ENCODE data around the gene UBAP2L.

Gene UBAP2L

GRCh38 chr1:154220071-154220969 is at the start of gene UBAP2L:
Gene UBAP2L (plus strand): TSS chr1:154220955. CDS start chr1:154225124, 4,169 bp downstream.
- peak; percentile 98 for DNase-seq (ENCODE audit: low read depth, low spot score)
- WGBS (ENCODE audit: insufficient coverage, insufficient read length), result no CpG with 5 or more reads among the region's 73 CpGs
- Histone ChIP-seq H3K27ac (ENCODE audit: low read length) (peak within 1 kb of the TSS; percentile 50), H3K36me3 (ENCODE audit: control insufficient read depth, insufficient read depth, low read length) (peaks cover 6% of the 10 kb centered on the region; the same call in 1 of the 2 replicates), H3K4me1 (ENCODE audit: control insufficient read depth, insufficient read depth, low read length) (no peaks in the 10 kb centered on the region), H3K4me3 (ENCODE audit: low read length) (peak within 1 kb of the TSS; percentile 94), H3K27me3 (ENCODE audit: control insufficient read depth, insufficient read depth, low read length) (no peaks in the 10 kb centered on the region), H3K9me3 (ENCODE audit: control insufficient read depth, insufficient read depth, low read length) (no peaks in the 10 kb centered on the region)

GRCh38 chr1:154171223-154171583 is 49.6 kb upstream of the UBAP2L start:
- Histone ChIP-seq H3K36me3 (ENCODE audit: control insufficient read depth, insufficient read depth, low read length) (peaks cover 48% of the 10 kb centered on the region), H3K9me3 (ENCODE audit: control insufficient read depth, insufficient read depth, low read length) (no peaks in the 10 kb centered on the region), H3K27ac (ENCODE audit: low read length) (no peak overlapping the region), H3K27me3 (ENCODE audit: control insufficient read depth, insufficient read depth, low read length) (no peaks in the 10 kb centered on the region), H3K4me1 (ENCODE audit: control insufficient read depth, insufficient read depth, low read length) (no peaks in the 10 kb centered on the region), H3K4me3 (ENCODE audit: low read length) (no peak overlapping the region)
- DNase-seq (ENCODE audit: low read depth, low spot score), result no peak
- WGBS (ENCODE audit: insufficient coverage, insufficient read length), result no CpG with 5 or more reads among the region's 4 CpGs

GRCh38 chr1:154171880-154172279 is 48.9 kb upstream of the UBAP2L start:
- Histone ChIP-seq H3K27me3 (ENCODE audit: control insufficient read depth, insufficient read depth, low read length) (no peaks in the 10 kb centered on the region), H3K9me3 (ENCODE audit: control insufficient read depth, insufficient read depth, low read length) (no peaks in the 10 kb centered on the region), H3K36me3 (ENCODE audit: control insufficient read depth, insufficient read depth, low read length) (peaks cover 46% of the 10 kb centered on the region), H3K27ac (ENCODE audit: low read length) (no peak overlapping the region), H3K4me1 (ENCODE audit: control insufficient read depth, insufficient read depth, low read length) (no peaks in the 10 kb centered on the region), H3K4me3 (ENCODE audit: low read length) (no peak overlapping the region)
- DNase-seq (ENCODE audit: low read depth, low spot score), result no peak
- WGBS (ENCODE audit: insufficient coverage, insufficient read length), result no CpG with 5 or more reads among the region's 5 CpGs

- DNase-seq (ENCODE audit: low read depth, low spot score), result no peak
These were observed 46.1 kb upstream of the UBAP2L start for GRCh38 chr1:154174654-154175053.

GRCh38 chr1:154176337-154176736 is 44.4 kb upstream of the UBAP2L start:
- Histone ChIP-seq H3K27ac (ENCODE audit: low read length) (no peak overlapping the region), H3K4me3 (ENCODE audit: low read length) (no peak overlapping the region), H3K4me1 (ENCODE audit: control insufficient read depth, insufficient read depth, low read length) (no peaks in the 10 kb centered on the region), H3K27me3 (ENCODE audit: control insufficient read depth, insufficient read depth, low read length) (no peaks in the 10 kb centered on the region), H3K36me3 (ENCODE audit: control insufficient read depth, insufficient read depth, low read length) (peaks cover 24% of the 10 kb centered on the region), H3K9me3 (ENCODE audit: control insufficient read depth, insufficient read depth, low read length) (no peaks in the 10 kb centered on the region)
- DNase-seq (ENCODE audit: low read depth, low spot score), result no peak
- WGBS (ENCODE audit: insufficient coverage, insufficient read length), result no CpG with 5 or more reads among the region's 2 CpGs

More at GRCh38 chr1:154174654-154175053, 46.1 kb upstream of the UBAP2L start:
- Histone ChIP-seq H3K4me3 (ENCODE audit: low read length) (no peak overlapping the region), H3K27me3 (ENCODE audit: control insufficient read depth, insufficient read depth, low read length) (no peaks in the 10 kb centered on the region), H3K4me1 (ENCODE audit: control insufficient read depth, insufficient read depth, low read length) (no peaks in the 10 kb centered on the region), H3K27ac (ENCODE audit: low read length) (no peak overlapping the region), H3K36me3 (ENCODE audit: control insufficient read depth, insufficient read depth, low read length) (peaks cover 33% of the 10 kb centered on the region), H3K9me3 (ENCODE audit: control insufficient read depth, insufficient read depth, low read length) (no peaks in the 10 kb centered on the region)
- WGBS (ENCODE audit: insufficient coverage, insufficient read length), result no CpG with 5 or more reads among the region's 4 CpGs

- H3K36me3 ChIP-seq (ENCODE audit: control insufficient read depth, insufficient read depth, low read length), result peaks cover 7% of the 10 kb centered on the region
- H3K4me3 ChIP-seq (ENCODE audit: low read length), result no peak overlapping the region
- WGBS (ENCODE audit: insufficient coverage, insufficient read length), result no CpG with 5 or more reads among the region's 2 CpGs
These were observed 42.7 kb upstream of the UBAP2L start for GRCh38 chr1:154178013-154178412.

GRCh38 chr1:154178911-154179811 is 41.6 kb upstream of the UBAP2L start:
- no CpG with 5 or more reads among the region's 10 CpGs for WGBS (ENCODE audit: insufficient coverage, insufficient read length)
- Histone ChIP-seq H3K4me3 (ENCODE audit: low read length) (no peak overlapping the region), H3K9me3 (ENCODE audit: control insufficient read depth, insufficient read depth, low read length) (no peaks in the 10 kb centered on the region), H3K36me3 (ENCODE audit: control insufficient read depth, insufficient read depth, low read length) (peaks cover 6% of the 10 kb centered on the region), H3K27ac (ENCODE audit: low read length) (no peak overlapping the region), H3K27me3 (ENCODE audit: control insufficient read depth, insufficient read depth, low read length) (no peaks in the 10 kb centered on the region), H3K4me1 (ENCODE audit: control insufficient read depth, insufficient read depth, low read length) (no peaks in the 10 kb centered on the region)
- no peak for DNase-seq (ENCODE audit: low read depth, low spot score)

More at GRCh38 chr1:154178013-154178412, 42.7 kb upstream of the UBAP2L start:
- H3K9me3 ChIP-seq (ENCODE audit: control insufficient read depth, insufficient read depth, low read length), result no peaks in the 10 kb centered on the region
- no peaks in the 10 kb centered on the region for H3K4me1 ChIP-seq (ENCODE audit: control insufficient read depth, insufficient read depth, low read length)
- DNase-seq (ENCODE audit: low read depth, low spot score), result no peak
- no peaks in the 10 kb centered on the region for H3K27me3 ChIP-seq (ENCODE audit: control insufficient read depth, insufficient read depth, low read length)
- no peak overlapping the region for H3K27ac ChIP-seq (ENCODE audit: low read length)

- Histone ChIP-seq H3K27me3 (ENCODE audit: control insufficient read depth, insufficient read depth, low read length) (no peaks in the 10 kb centered on the region), H3K4me3 (ENCODE audit: low read length) (no peak overlapping the region), H3K27ac (ENCODE audit: low read length) (no peak overlapping the region), H3K9me3 (ENCODE audit: control insufficient read depth, insufficient read depth, low read length) (no peaks in the 10 kb centered on the region), H3K4me1 (ENCODE audit: control insufficient read depth, insufficient read depth, low read length) (no peaks in the 10 kb centered on the region), H3K36me3 (ENCODE audit: control insufficient read depth, insufficient read depth, low read length) (peaks cover 6% of the 10 kb centered on the region)
- no CpG with 5 or more reads among the region's 3 CpGs for WGBS (ENCODE audit: insufficient coverage, insufficient read length)
- DNase-seq (ENCODE audit: low read depth, low spot score), result no peak
These were observed 40.6 kb upstream of the UBAP2L start for GRCh38 chr1:154179946-154180687.

- peak overlapping the region; percentile 86 for H3K4me3 ChIP-seq (ENCODE audit: low read length)
- no CpG with 5 or more reads among the region's 6 CpGs for WGBS (ENCODE audit: insufficient coverage, insufficient read length)
- H3K9me3 ChIP-seq (ENCODE audit: control insufficient read depth, insufficient read depth, low read length), result no peaks in the 10 kb centered on the region
- no peaks in the 10 kb centered on the region for H3K36me3 ChIP-seq (ENCODE audit: control insufficient read depth, insufficient read depth, low read length)
- no peak overlapping the region for H3K27ac ChIP-seq (ENCODE audit: low read length)
- H3K4me1 ChIP-seq (ENCODE audit: control insufficient read depth, insufficient read depth, low read length), result no peaks in the 10 kb centered on the region
- H3K27me3 ChIP-seq (ENCODE audit: control insufficient read depth, insufficient read depth, low read length), result no peaks in the 10 kb centered on the region
- DNase-seq (ENCODE audit: low read depth, low spot score), result no peak
These were observed 38.8 kb upstream of the UBAP2L start for GRCh38 chr1:154181944-154182343.

Measured in iPS DF 6.9 (cell line).